A673 (cell line): ENCODE measurements around the gene LRRK1.

ENCODE experiments used
- CTCF ChIP-seq: fragments of 300-800, 200-600 bp; sonication (generic); conservative IDR thresholded peaks from 2 replicates; pipeline ENCODE4 v1.5.1; 2017; ENCODE audit warnings: low read depth, mild to moderate bottlenecking, antibody characterized with exemption, low read length, moderate library complexity, mixed read lengths
- EZH2 ChIP-seq: fragments of 200-600 bp; sonication (generic); IDR thresholded peaks from 2 replicates; pipeline ENCODE4 v1.6.1; 2017; ENCODE audit warnings: borderline replicate concordance, low read depth, mild to moderate bottlenecking, mixed read lengths, antibody characterized with exemption, low read length; ENCODE audit not compliant: poor library complexity, severe bottlenecking

GRCh38 chr15:100958326-100959065 lies 39.3 kb downstream of the LRRK1 start:
- TF ChIP-seq CTCF: no peak
- no peak for TF ChIP-seq EZH2
